Spleen (tissue), 7 donors: ENCODE results near the gene MCC.

Experiments used
- CTCF ChIP-seq, 11 experiments: fragments of 200-600 bp in 7 of 11; fragments of 450-650 bp in 4 of 11; sonication (generic) in 4 of 11; IDR thresholded peaks in 8 of 11; conservative IDR thresholded peaks in 3 of 11; 1 replicate in 7 of 11; 2 replicates in 4 of 11; pipeline versions ENCODE4 v1.4.0 to v1.8.0; 2016 to 2021; ENCODE audit warnings: antibody characterized with exemption in 11 of 11, inconsistent platforms in 4 of 11, mild to moderate bottlenecking in 1 of 11
- POLR2A ChIP-seq, 3 donors: fragments of 450-650 bp; IDR thresholded peaks; one replicate each; pipeline ENCODE4 v1.5.1; 2017; ENCODE audit warnings: antibody characterized with exemption in 3 of 3, mild to moderate bottlenecking in 1 of 3
- POLR2AphosphoS5 ChIP-seq, 3 donors: sonication (generic); formaldehyde crosslinking; IDR thresholded peaks; one replicate each; pipeline ENCODE4 v1.5.1; 2017; ENCODE audit warnings: antibody characterized with exemption in 3 of 3
- donor health status: DM: no; HTN: no; CAD: no; lungs with moderate emphysema.
- donor health status: DM: no; HTN: no; CAD: no.
- donor health status: DM: no; HTN: no; CAD: no.

- no peak for TF ChIP-seq CTCF (IDR thresholded peaks at IDR 0.05 in 8 of 11, conservative IDR thresholded peaks at IDR 0.05 in 3 of 11)
- TF ChIP-seq POLR2A (IDR thresholded peaks at IDR 0.05) = no peak
- TF ChIP-seq POLR2AphosphoS5 (IDR thresholded peaks at IDR 0.05) = no peak
Observed at GRCh38 chr5:113216545-113216944, 271.7 kb downstream of the MCC start.
